Right hindlimb (tissue), 1 donor: ENCODE measurements around the gene FAR2.

ENCODE experiments used
- DNase-seq: peaks from one replicate; pipeline ENCODE4 v3.0.0-alpha.2; 2018

Gene FAR2

GRCh38 chr12:29208936-29209701, 60.0 kb downstream of the FAR2 start:
- DNase-seq, result no peak

- DNase-seq, result no peak
Measured at GRCh38 chr12:29211696-29212095, 62.6 kb downstream of the FAR2 start.

- no peak for DNase-seq
Measured at GRCh38 chr12:29212682-29213403, 63.8 kb downstream of the FAR2 start.

GRCh38 chr12:29216266-29216665, 67.2 kb downstream of the FAR2 start:
- DNase-seq, result no peak

- peak; percentile 29 for DNase-seq
Measured at GRCh38 chr12:29216797-29217575, 67.9 kb downstream of the FAR2 start.

GRCh38 chr12:29220632-29221336, 71.7 kb downstream of the FAR2 start:
- no peak for DNase-seq

GRCh38 chr12:29222200-29222599, 73.1 kb downstream of the FAR2 start:
- no peak for DNase-seq

- DNase-seq, result no peak
Measured at GRCh38 chr12:29223426-29223825, 74.3 kb downstream of the FAR2 start.

- DNase-seq, result no peak
Measured at GRCh38 chr12:29223956-29224543, 75.0 kb downstream of the FAR2 start.

- DNase-seq, result no peak
Measured at GRCh38 chr12:29224572-29224971, 75.5 kb downstream of the FAR2 start.

- DNase-seq, result no peak
Measured at GRCh38 chr12:29225834-29226233, 76.8 kb downstream of the FAR2 start.

GRCh38 chr12:29226616-29227015, 77.5 kb downstream of the FAR2 start:
- DNase-seq, result no peak

GRCh38 chr12:29228474-29229157, 79.5 kb downstream of the FAR2 start:
- no peak for DNase-seq

- no peak for DNase-seq
Measured at GRCh38 chr12:29229158-29229505, 80.1 kb downstream of the FAR2 start.

GRCh38 chr12:29229937-29230336, 80.9 kb downstream of the FAR2 start:
- no peak for DNase-seq

- DNase-seq, result no peak
Measured at GRCh38 chr12:29230800-29231560, 81.9 kb downstream of the FAR2 start.

GRCh38 chr12:29232086-29232485, 83.0 kb downstream of the FAR2 start:
- DNase-seq, result no peak

GRCh38 chr12:29234552-29234951, 85.5 kb downstream of the FAR2 start:
- DNase-seq, result no peak

GRCh38 chr12:29234965-29235626, 86.0 kb downstream of the FAR2 start:
- DNase-seq, result no peak

GRCh38 chr12:29238822-29239291, 89.8 kb downstream of the FAR2 start:
- no peak for DNase-seq

GRCh38 chr12:29239336-29239735, 90.3 kb downstream of the FAR2 start:
- no peak for DNase-seq
